Panc1 (cell line): ENCODE measurements around the gene FREM3.

Experiments
- CTCF ChIP-seq: fragments of 450-650 bp; IDR thresholded peaks from 2 replicates; pipeline ENCODE4 v1.5.1; 2017; ENCODE audit warnings: mild to moderate bottlenecking
- POLR2AphosphoS5 ChIP-seq: IDR thresholded peaks from 2 replicates; pipeline ENCODE4 v1.6.1; 2012; ENCODE audit warnings: mild to moderate bottlenecking, low read depth, low read length, moderate library complexity

- TF ChIP-seq POLR2AphosphoS5 (no peak), CTCF (no peak)
These were observed 6.6 kb downstream of the FREM3 start for GRCh38 chr4:143693856-143694255.
